Neural crest cell (in vitro differentiated cells): ENCODE data around the gene CXCR3. TPM values are rescaled to one million over a fixed set of nuclear protein-coding genes. Genes with fewer than 3 reads are reported as not detected.

Experiments
- DNase-seq: peaks from one replicate; pipeline ENCODE4 v3.0.0; 2021; ENCODE audit warnings: low read depth, mixed read lengths, low spot score
- H3K27ac Mint-ChIP-seq: one replicate; pipeline ENCODE4 v1.8.0; 2021; ENCODE audit warnings: mild to moderate bottlenecking, mixed read lengths; ENCODE audit not compliant: unreplicated experiment
- H3K27me3 Mint-ChIP-seq: 2 replicates; pipeline ENCODE4 v1.8.0; 2021; ENCODE audit warnings: low read depth, mild to moderate bottlenecking, mixed read lengths
- H3K36me3 Mint-ChIP-seq: 2 replicates; pipeline ENCODE4 v1.8.0; 2021; ENCODE audit warnings: low read depth, mild to moderate bottlenecking, mixed read lengths
- H3K4me1 Mint-ChIP-seq: 2 replicates; pipeline ENCODE4 v1.8.0; 2021; ENCODE audit warnings: mixed read lengths
- H3K4me3 Mint-ChIP-seq: one replicate; pipeline ENCODE4 v1.8.0; 2021; ENCODE audit warnings: mild to moderate bottlenecking, mixed read lengths
- H3K9me3 Mint-ChIP-seq: 2 replicates; pipeline ENCODE4 v1.8.0; 2021; ENCODE audit warnings: mixed read lengths
- total RNA-seq: library from RNA; stranded (reverse); gene quantifications from 2 replicates; pipeline ENCODE4 v1.2.1, GENCODE V29; 2021
- TF ChIP-seq, protein P1 (sequence below): fragments of 200-600 bp; sonication (generic); conservative IDR thresholded peaks from 2 replicates; pipeline ENCODE4 v1.5.0; 2021; ENCODE audit warnings: antibody characterized with exemption, mild to moderate bottlenecking

Gene CXCR3
- total RNA-seq, 1 donor from 2014 or later = not detected

GRCh38 chrX:71619986-71620385 lies 1.7 kb upstream of the CXCR3 start:
- H3K27ac Mint-ChIP-seq = no peak overlapping the region
- TF ChIP-seq, protein P1, sequence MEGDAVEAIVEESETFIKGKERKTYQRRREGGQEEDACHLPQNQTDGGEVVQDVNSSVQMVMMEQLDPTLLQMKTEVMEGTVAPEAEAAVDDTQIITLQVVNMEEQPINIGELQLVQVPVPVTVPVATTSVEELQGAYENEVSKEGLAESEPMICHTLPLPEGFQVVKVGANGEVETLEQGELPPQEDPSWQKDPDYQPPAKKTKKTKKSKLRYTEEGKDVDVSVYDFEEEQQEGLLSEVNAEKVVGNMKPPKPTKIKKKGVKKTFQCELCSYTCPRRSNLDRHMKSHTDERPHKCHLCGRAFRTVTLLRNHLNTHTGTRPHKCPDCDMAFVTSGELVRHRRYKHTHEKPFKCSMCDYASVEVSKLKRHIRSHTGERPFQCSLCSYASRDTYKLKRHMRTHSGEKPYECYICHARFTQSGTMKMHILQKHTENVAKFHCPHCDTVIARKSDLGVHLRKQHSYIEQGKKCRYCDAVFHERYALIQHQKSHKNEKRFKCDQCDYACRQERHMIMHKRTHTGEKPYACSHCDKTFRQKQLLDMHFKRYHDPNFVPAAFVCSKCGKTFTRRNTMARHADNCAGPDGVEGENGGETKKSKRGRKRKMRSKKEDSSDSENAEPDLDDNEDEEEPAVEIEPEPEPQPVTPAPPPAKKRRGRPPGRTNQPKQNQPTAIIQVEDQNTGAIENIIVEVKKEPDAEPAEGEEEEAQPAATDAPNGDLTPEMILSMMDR = no peak
- no peaks in the 10 kb centered on the region for H3K27me3 Mint-ChIP-seq
- H3K9me3 Mint-ChIP-seq = no peaks in the 10 kb centered on the region
- no peak overlapping the region for H3K4me3 Mint-ChIP-seq
- peaks cover 4% of the 10 kb centered on the region for H3K36me3 Mint-ChIP-seq
- no peak for DNase-seq
- no peaks in the 10 kb centered on the region for H3K4me1 Mint-ChIP-seq

GRCh38 chrX:71619193-71619592 lies 882 bp upstream of the CXCR3 start:
- Mint-ChIP-seq H3K36me3 (peaks cover 4% of the 10 kb centered on the region), H3K27ac (no peak overlapping the region), H3K9me3 (no peaks in the 10 kb centered on the region), H3K4me1 (no peaks in the 10 kb centered on the region), H3K4me3 (no peak overlapping the region), H3K27me3 (no peaks in the 10 kb centered on the region)
- TF ChIP-seq, protein P1 = no peak
- no peak for DNase-seq

DNA sequence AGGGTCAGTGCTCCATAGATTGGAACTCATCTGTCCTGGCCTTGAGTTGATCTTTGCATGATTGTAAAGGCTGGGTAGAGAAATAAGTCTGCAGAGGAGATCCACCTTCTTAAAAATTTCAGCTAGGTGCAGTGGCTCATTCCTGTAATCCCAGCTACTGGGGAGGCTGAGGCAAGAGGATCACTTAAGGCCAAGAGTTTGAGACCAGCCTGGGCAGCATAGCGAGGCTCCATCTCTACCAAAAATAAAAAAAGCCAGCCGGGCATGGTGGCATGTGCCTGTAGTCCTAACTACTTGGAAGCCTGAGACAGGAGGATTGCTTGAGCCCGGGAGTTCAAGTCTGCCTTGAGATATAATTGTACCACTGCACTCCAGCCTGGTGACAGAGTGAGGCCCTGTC lies 476 bp upstream of the CXCR3 start:
- TF ChIP-seq, protein P1 = no peak
- no peak for DNase-seq
- no peak overlapping the region for H3K27ac Mint-ChIP-seq
- no peaks in the 10 kb centered on the region for H3K4me1 Mint-ChIP-seq
- no peaks in the 10 kb centered on the region for H3K27me3 Mint-ChIP-seq
- no peak overlapping the region for H3K4me3 Mint-ChIP-seq
- H3K9me3 Mint-ChIP-seq = no peaks in the 10 kb centered on the region
- peaks cover 4% of the 10 kb centered on the region for H3K36me3 Mint-ChIP-seq

GRCh38 chrX:71617742-71618141 lies 569 bp downstream of the CXCR3 start:
- Mint-ChIP-seq H3K27ac (no peak overlapping the region), H3K27me3 (no peaks in the 10 kb centered on the region), H3K9me3 (no peaks in the 10 kb centered on the region), H3K4me3 (no peak overlapping the region), H3K4me1 (no peaks in the 10 kb centered on the region), H3K36me3 (peaks cover 8% of the 10 kb centered on the region)
- TF ChIP-seq, protein P1 = no peak
- no peak for DNase-seq

DNA sequence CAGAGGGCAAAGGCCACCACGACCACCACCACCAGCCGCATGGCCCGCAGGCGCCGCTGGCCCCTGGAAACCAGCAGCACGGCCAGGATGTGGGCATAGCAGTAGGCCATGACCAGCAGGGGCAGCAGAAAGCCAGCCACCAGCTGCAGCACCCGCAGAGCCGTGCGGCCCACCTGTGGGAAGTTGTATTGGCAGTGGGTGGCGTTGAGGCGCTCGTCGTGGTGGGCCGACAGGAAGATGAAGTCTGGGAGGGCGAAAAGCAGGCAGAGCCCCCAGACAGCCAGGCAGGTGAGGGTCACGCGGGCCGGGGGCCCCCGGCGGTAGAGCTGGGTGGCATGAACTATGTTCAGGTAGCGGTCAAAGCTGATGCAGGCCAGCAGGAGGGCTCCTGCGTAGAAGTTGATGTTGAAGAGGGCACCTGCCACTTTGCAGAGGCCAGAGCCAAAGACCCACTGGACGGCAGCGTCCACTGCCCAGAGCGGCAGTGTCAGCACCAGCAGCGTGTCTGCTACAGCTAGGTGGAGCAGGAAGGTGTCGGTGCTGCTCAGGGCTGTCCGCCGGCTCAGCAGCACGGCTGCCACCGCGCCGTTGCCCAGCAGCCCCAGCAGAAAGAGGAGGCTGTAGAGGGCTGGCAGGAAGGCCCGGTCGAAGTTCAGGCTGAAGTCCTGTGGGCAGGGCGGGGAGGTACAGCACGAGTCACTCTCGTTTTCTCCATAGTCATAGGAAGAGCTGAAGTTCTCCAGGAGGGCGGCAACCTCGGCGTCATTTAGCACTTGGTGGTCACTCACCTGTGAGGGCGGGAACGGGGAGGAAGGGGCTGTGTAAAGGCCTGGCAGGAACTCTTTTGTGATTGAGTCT lies 1.4 kb downstream of the CXCR3 start:
- H3K27ac Mint-ChIP-seq = no peak overlapping the region
- no peak for DNase-seq
- H3K4me3 Mint-ChIP-seq = no peak overlapping the region
- no peaks in the 10 kb centered on the region for H3K4me1 Mint-ChIP-seq
- no peaks in the 10 kb centered on the region for H3K9me3 Mint-ChIP-seq
- peaks cover 11% of the 10 kb centered on the region for H3K36me3 Mint-ChIP-seq
- TF ChIP-seq, protein P1 = no peak
- H3K27me3 Mint-ChIP-seq = no peaks in the 10 kb centered on the region
